GM13977 (cell line): Measurements from ENCODE around the gene CHRNA5.

Experiments used
- DNase-seq: peaks from one replicate; pipeline ENCODE4 v3.0.0; 2012; ENCODE audit warnings: low spot score
- in situ Hi-C: fragments of 300-500 bp; cut with MboI; formaldehyde crosslinking; loops from one replicate; pipeline ENCODE4 v1.12.0; 2022; ENCODE audit warnings: low sequenced_read_pairs, low pct_unique_long_range_greater_than_20kb, mixed read lengths, inconsistent platforms; ENCODE audit not compliant: unreplicated experiment
- TF ChIP-seq, protein P1 (sequence below): IDR thresholded peaks from 2 replicates; pipeline ENCODE4 v1.5.1; 2012; ENCODE audit warnings: mild to moderate bottlenecking, control low read depth; ENCODE audit not compliant: insufficient read depth; ENCODE audit errors: extremely low read depth, missing control alignments

CHRNA5 gene

DNA sequence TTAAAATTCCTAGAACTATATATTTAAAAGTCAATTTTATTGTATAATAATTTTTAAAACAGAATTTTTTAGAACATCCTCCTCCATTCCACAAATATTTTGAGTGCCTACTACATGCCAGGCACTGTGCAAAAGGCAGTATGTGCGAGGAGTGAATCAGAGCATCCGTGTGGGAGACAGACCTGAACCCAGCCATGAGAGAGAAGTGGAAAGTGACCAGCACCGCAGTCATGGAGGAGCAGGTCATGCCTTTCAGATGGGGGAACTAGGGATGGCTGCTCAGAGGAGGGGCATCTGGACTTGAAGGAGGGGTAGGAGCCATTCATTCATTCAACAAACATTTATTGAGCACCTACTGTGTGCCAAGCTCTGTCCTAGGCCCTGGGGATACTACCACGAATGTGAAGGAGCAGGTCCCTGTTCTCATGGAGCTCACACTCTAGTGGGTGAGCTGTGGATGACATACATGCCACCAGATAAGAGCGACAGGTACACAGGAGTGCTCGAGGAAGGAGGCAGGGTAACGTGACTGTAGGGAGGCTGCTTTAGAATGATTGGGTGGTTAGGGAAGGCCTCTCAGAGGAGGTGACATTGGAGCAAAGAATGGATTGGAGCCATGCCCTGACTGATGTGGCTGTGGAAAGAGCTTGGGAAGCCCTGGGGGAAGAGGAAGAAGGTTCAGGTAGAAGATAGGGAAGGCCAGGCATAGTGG, 58.6 kb downstream of the CHRNA5 start:
- in situ Hi-C loops = no loop called here
- TF ChIP-seq, protein P1, sequence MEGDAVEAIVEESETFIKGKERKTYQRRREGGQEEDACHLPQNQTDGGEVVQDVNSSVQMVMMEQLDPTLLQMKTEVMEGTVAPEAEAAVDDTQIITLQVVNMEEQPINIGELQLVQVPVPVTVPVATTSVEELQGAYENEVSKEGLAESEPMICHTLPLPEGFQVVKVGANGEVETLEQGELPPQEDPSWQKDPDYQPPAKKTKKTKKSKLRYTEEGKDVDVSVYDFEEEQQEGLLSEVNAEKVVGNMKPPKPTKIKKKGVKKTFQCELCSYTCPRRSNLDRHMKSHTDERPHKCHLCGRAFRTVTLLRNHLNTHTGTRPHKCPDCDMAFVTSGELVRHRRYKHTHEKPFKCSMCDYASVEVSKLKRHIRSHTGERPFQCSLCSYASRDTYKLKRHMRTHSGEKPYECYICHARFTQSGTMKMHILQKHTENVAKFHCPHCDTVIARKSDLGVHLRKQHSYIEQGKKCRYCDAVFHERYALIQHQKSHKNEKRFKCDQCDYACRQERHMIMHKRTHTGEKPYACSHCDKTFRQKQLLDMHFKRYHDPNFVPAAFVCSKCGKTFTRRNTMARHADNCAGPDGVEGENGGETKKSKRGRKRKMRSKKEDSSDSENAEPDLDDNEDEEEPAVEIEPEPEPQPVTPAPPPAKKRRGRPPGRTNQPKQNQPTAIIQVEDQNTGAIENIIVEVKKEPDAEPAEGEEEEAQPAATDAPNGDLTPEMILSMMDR = no peak
- peak; percentile 15 for DNase-seq

DNA sequence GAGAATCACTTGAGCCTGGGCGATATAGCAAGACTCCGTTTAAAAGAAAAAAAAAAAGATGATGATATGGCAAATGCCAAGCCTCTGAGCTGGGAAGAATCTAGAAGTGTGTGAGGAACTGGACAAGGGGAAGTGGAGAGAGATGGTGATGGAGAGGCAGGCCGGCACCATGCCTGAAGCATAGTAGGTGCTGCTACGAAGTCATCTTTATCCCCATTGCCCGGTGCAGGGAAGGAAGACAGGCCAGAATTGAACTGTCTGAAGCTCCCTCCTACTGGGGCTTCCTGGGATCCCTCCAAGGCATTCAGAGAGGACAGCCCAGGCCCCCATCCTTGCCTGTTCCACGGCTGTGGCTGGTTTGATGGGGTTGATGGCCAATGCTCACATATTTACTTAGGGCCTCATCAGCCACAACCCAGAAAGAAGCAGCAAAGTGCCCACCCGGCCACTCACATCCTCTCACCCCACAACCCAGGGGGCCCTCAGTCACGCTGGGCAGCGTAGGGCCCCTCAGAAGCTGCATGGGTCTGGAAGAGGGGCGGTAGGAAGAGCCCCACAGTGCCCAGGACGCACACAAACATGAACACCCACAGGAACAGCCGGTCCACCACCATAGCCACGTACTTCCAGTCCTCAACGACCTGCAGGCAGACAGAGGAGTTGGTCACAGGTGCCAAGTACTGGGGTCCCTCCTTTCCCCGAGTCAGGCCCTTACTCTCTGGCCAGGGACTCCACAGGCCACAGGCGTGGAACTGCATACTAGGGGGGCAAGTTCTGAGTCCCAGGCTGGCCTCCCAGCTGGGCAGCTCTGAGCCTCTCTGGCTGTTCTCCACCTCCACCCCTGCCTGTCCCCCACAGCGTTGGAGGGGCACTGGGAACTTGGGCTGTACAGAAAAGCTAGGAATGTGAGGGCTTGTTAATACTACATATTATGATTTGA, 59.6 kb downstream of the CHRNA5 start:
- DNase-seq = no peak
- in situ Hi-C loops = no loop called here
- TF ChIP-seq, protein P1 = no peak

DNA sequence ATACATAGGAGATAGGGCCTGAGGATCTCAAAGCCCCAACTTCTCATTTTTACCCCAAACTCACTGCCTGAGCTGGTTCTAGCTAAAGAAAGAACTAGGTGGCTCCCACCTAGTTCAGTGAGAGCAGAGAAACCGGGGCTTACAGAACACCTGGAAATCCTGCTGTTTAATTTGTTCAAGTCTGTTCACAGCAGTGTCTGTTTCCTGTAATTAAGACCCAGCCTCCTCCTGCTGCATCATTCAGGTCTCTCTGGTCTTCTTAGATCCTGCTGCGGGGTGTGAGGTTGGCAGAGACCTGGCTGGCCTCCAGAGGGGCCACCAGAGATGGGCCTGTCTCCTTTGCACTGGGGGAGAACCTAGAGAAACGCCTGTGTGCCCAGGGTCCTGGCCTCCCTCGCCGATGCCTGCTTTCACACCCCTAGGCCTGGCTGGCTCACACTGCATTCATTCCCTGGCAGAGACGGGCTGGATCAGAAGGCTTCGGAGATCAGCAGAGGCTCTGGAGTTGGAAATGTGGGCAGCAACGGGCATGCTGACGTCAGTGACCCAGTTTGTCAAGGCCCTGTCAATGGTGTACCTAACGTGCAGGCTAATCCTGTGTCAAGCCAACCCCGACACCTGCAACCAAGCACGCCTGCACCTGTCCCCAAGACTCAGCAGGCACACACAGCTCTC, 60.4 kb downstream of the CHRNA5 start:
- in situ Hi-C loops = no loop called here
- TF ChIP-seq, protein P1 = no peak
- peak; percentile 18 for DNase-seq

DNA sequence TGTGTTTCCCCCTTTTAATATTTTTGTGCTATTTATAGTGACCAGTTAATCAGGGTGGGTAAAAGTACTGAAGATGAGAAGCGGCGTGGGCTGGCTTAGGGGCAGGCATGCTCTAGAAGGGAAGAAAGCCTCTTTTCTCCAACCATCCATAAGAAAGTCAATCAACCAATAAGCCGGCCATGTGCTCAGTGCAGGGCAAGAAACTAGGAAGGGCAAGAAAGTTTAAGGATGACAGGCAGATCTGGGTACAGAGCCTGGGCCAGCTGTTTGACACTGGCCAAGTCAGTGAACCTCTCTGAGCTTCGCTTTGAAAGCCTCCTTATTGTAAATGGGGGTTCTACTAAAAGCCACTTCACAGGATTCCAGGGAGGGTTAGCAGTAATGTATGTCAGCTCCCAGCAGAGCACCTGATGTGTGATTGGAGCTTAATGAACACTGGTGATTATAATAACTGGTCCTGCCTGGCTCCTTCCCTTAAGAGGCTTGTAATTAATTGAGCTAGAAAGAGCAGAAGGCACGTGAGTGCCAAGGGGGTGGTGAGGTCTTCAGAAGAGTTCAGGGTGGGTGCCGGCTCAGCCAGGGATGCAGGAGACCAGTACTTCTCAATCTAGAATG, 61.2 kb downstream of the CHRNA5 start:
- TF ChIP-seq, protein P1 = no peak
- in situ Hi-C loops = no loop called here
- DNase-seq = no peak

DNA sequence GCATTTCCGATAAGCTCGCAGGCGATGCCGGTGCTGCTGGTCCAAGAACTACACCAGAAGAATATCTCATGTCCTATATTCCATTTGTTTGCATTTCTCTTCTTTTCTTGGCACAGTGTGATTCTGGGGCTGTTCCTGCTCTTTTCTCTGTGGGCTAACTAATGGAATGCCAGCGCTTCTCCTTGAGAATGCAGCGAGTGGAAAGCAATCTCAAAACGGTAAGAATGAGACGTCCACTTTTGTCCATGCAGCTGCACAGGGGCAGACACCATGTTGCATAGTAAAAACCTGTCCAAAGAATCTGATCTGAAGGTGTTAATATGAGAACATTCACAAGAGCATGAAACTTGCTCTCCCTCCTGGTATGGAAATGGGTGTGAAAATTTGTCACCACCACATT, 62.0 kb downstream of the CHRNA5 start:
- DNase-seq = no peak
- in situ Hi-C loops = no loop called here
- TF ChIP-seq, protein P1 = no peak

DNA sequence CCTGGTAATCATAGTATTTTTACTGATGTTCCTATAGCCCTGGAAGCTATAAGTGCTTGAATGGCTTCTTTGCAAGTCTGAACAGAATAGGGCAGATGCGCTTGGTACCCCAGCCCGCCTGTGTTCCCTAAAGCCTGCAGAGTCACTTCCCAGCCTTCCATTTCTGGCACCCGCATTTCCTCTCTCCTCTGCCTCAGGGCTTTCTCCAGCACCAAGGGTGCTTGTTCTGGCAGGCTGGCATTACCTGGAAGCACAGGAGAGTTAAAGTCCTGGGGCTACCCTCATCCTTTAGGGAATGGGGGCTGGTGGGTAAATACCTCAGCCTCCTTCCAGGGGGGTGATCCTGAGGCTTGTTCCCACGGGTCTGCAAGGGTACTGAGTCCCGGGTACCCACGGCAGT, 62.9 kb downstream of the CHRNA5 start:
- DNase-seq = no peak
- in situ Hi-C loops = no loop called here
- TF ChIP-seq, protein P1 = no peak
